GM03348 (cell line): ENCODE data around the gene FRMPD4.

Experiments used
- DNase-seq: peaks from one replicate; pipeline ENCODE4 v3.0.0; 2012; ENCODE audit warnings: low spot score

The FRMPD4 gene

GRCh38 chrX:12301288-12301687 is 163.0 kb downstream of the FRMPD4 start:
- no peak for DNase-seq

- DNase-seq, result peak; percentile 37
These were observed 166.0 kb downstream of the FRMPD4 start for GRCh38 chrX:12304261-12304660.

- DNase-seq, result no peak
These were observed 169.7 kb downstream of the FRMPD4 start for GRCh38 chrX:12307961-12308360.

GRCh38 chrX:12308420-12308819 is 170.1 kb downstream of the FRMPD4 start:
- DNase-seq, result no peak

- DNase-seq, result no peak
These were observed 170.9 kb downstream of the FRMPD4 start for GRCh38 chrX:12309040-12309743.

GRCh38 chrX:12309744-12310076 is 171.4 kb downstream of the FRMPD4 start:
- DNase-seq, result no peak

GRCh38 chrX:12314651-12315050 is 176.4 kb downstream of the FRMPD4 start:
- DNase-seq, result no peak

GRCh38 chrX:12315526-12315925 is 177.3 kb downstream of the FRMPD4 start:
- DNase-seq, result peak; percentile 5

- DNase-seq, result no peak
These were observed 180.8 kb downstream of the FRMPD4 start for GRCh38 chrX:12319003-12319519.

- no peak for DNase-seq
These were observed 181.7 kb downstream of the FRMPD4 start for GRCh38 chrX:12319992-12320391.

GRCh38 chrX:12322031-12322430 is 183.8 kb downstream of the FRMPD4 start:
- DNase-seq, result no peak

- DNase-seq, result no peak
These were observed 186.9 kb downstream of the FRMPD4 start for GRCh38 chrX:12325171-12325570.

GRCh38 chrX:12327836-12328235 is 189.6 kb downstream of the FRMPD4 start:
- no peak for DNase-seq

GRCh38 chrX:12329476-12329875 is 191.2 kb downstream of the FRMPD4 start:
- DNase-seq, result no peak

- DNase-seq, result peak; percentile 2
These were observed 192.6 kb downstream of the FRMPD4 start for GRCh38 chrX:12330841-12331240.

GRCh38 chrX:12332786-12333347 is 194.6 kb downstream of the FRMPD4 start:
- DNase-seq, result no peak

GRCh38 chrX:12339921-12340320 is 201.6 kb downstream of the FRMPD4 start:
- no peak for DNase-seq

GRCh38 chrX:12344954-12345353 is 206.7 kb downstream of the FRMPD4 start:
- DNase-seq, result no peak

- no peak for DNase-seq
These were observed 210.9 kb downstream of the FRMPD4 start for GRCh38 chrX:12349201-12349600.

GRCh38 chrX:12352922-12353321 is 214.6 kb downstream of the FRMPD4 start:
- DNase-seq, result no peak

GRCh38 chrX:12360383-12360782 is 222.1 kb downstream of the FRMPD4 start:
- peak; percentile 25 for DNase-seq

GRCh38 chrX:12360986-12361598 is 222.8 kb downstream of the FRMPD4 start:
- no peak for DNase-seq

- DNase-seq, result no peak
These were observed 224.9 kb downstream of the FRMPD4 start for GRCh38 chrX:12363216-12363615.
